Sigmoid colon (tissue), 7 donors: ENCODE data around the gene CLDND2. TPM values are rescaled to one million over a fixed set of nuclear protein-coding genes. Genes with fewer than 3 reads are reported as not detected.
A peak's percentile ranks its signal among the peaks of the same experiment; 100 is the strongest.

Source experiments
- DNase-seq: peaks from one replicate; pipeline ENCODE4 v3.0.0-alpha.2; 2019
- H3K27ac ChIP-seq, 4 donors: fragments of 200-600 bp; sonication (generic); one replicate each; pipeline ENCODE4 v1.5.1; 2016 to 2019; ENCODE audit warnings: mild to moderate bottlenecking in 1 of 4
- H3K27me3 ChIP-seq, 3 donors: fragments of 200-600 bp; sonication (generic); one replicate each; pipeline ENCODE4 v1.5.1; 2019; ENCODE audit warnings: mild to moderate bottlenecking in 1 of 3
- H3K36me3 ChIP-seq, 4 donors: fragments of 200-600 bp; sonication (generic); one replicate each; pipeline ENCODE4 v1.5.1; 2016 to 2019
- H3K4me1 ChIP-seq, 4 donors: fragments of 200-600 bp; sonication (generic); one replicate each; pipeline ENCODE4 v1.5.1; 2017 to 2019
- H3K4me3 ChIP-seq, 4 donors: fragments of 200-600 bp; sonication (generic); one replicate each; pipeline ENCODE4 v1.5.1; 2017 to 2019; ENCODE audit warnings: mild to moderate bottlenecking in 2 of 4, moderate library complexity in 1 of 4
- H3K9me3 ChIP-seq, 4 donors: fragments of 200-600 bp in 3 of 4; sonication (generic) in 3 of 4; one replicate each; pipeline versions ENCODE4 v1.5.1 to v1.6.1; 2013 to 2019
- CTCF ChIP-seq, 4 experiments: fragments of 450-650 bp in 3 of 4; fragments of 200-600 bp in 1 of 4; IDR thresholded peaks; one replicate each; pipeline ENCODE4 v1.5.1; 2016 to 2019; ENCODE audit warnings: antibody characterized with exemption in 4 of 4, mild to moderate bottlenecking in 3 of 4, moderate library complexity in 2 of 4
- EP300 ChIP-seq, 4 donors: sonication (generic); formaldehyde crosslinking; IDR thresholded peaks; one replicate each; pipeline ENCODE4 v1.6.1; 2017; ENCODE audit warnings: antibody characterized with exemption in 4 of 4
- POLR2A ChIP-seq, 2 donors: fragments of 450-650 bp; IDR thresholded peaks; one replicate each; pipeline ENCODE4 v1.6.1; 2016; ENCODE audit warnings: antibody characterized with exemption in 2 of 2, mild to moderate bottlenecking in 2 of 2, moderate library complexity in 2 of 2
- POLR2AphosphoS5 ChIP-seq, 4 donors: sonication (generic); formaldehyde crosslinking; IDR thresholded peaks; one replicate each; pipeline ENCODE4 v1.6.1; 2017; ENCODE audit warnings: antibody characterized with exemption in 4 of 4
- WGBS, 2 donors: extraction: QIAGEN DNeasy Blood & Tissue Kit; methylation state at CpG; one replicate each; pipeline ENCODE4 v1.1.7; 2013; 5-methylcytosine and 5-hydroxymethylcytosine counted together
- intact Hi-C: fragments of 100-400 bp; cut with DNase I; formaldehyde crosslinking; loops from one replicate; pipeline ENCODE4 v1.15.1; 2023
- polyA plus RNA-seq, 3 donors: library from polyadenylated mRNA; stranded (reverse); fragments of 200-250 nt; gene quantifications; one replicate each; pipeline ENCODE4 v1.2.3, GENCODE V29; 2013
- total RNA-seq, 4 donors: library from RNA; depleted of rRNA; stranded (reverse); fragments of >200 nt; gene quantifications; one replicate each; pipeline ENCODE4 v1.1.0, GENCODE V29; 2016
- donor health status: healthy with polysubstance abuse.
- donor health status: Bipolar disorder and iron deficiency.
- donor health status: healthy.

The CLDND2 gene
- total and polyA plus RNA-seq, 7 donors: 0.35 to 3.6 TPM; not detected in 5

GRCh38 chr19:51339687-51340656 lies 28.8 kb downstream of the CLDND2 start:
- Histone ChIP-seq H3K4me3 (peak overlapping the region; percentile 44 to 64 (median 56)), H3K9me3 (no peaks in the 10 kb centered on the region), H3K27me3 (no peaks in the 10 kb centered on the region), H3K4me1 (peaks cover 0 to 25% (median 18%) of the 10 kb centered on the region in 4 donors), H3K27ac (peak overlapping the region; percentile 69 to 92 (median 74)), H3K36me3 (peaks cover 0 to 5% (median 2%) of the 10 kb centered on the region in 4 donors)
- intact Hi-C loops: loop anchor here (1.0 to 5.0 kb wide), 3 partner anchors 26 to 547 kb away; partner anchors contain the start of genes ETFB, ZNF175 and ZNF577
- 1 to 3% methylated on average over 107 of the region's 107 CpGs for WGBS, 2 donors
- TF ChIP-seq CTCF (IDR thresholded peaks at IDR 0.05) (peak in 2 of 4 experiments; percentile 15 to 31), POLR2AphosphoS5 (IDR thresholded peaks at IDR 0.05) (peak; percentile 75 to 86 (median 80)), EP300 (IDR thresholded peaks at IDR 0.05) (no peak)
- peak; percentile 100 for DNase-seq

GRCh38 chr19:51339313-51339686 lies 29.5 kb downstream of the CLDND2 start:
- TF ChIP-seq POLR2AphosphoS5 (IDR thresholded peaks at IDR 0.05): no peak
- TF ChIP-seq EP300 (IDR thresholded peaks at IDR 0.05): no peak
- TF ChIP-seq CTCF (IDR thresholded peaks at IDR 0.05): no peak
- TF ChIP-seq POLR2A (IDR thresholded peaks at IDR 0.05): no peak
- H3K9me3 ChIP-seq: no peaks in the 10 kb centered on the region
- H3K27ac ChIP-seq: peak overlapping the region; percentile 69 to 92 (median 74)
- no peak for DNase-seq
- H3K27me3 ChIP-seq: no peaks in the 10 kb centered on the region
- intact Hi-C loops: loop anchor here (5.0 kb wide), 2 partner anchors 233 to 548 kb away; partner anchors contain the start of genes ZNF175 and ZNF577
- H3K36me3 ChIP-seq: no peaks in the 10 kb centered on the region
- H3K4me1 ChIP-seq: peaks cover 0 to 25% (median 18%) of the 10 kb centered on the region in 4 donors
- 1 to 2% methylated on average over 10 of the region's 10 CpGs for WGBS, 2 donors
- H3K4me3 ChIP-seq: peak overlapping the region; percentile 43 to 64 (median 56)

- intact Hi-C loops: loop anchor here (1.0 to 5.0 kb wide), 4 partner anchors 56 to 549 kb away; partner anchors contain the start of genes ZNF175 and ZNF577
- Histone ChIP-seq H3K4me1 (peaks cover 0 to 25% (median 18%) of the 10 kb centered on the region in 4 donors), H3K27ac (peak overlapping the region; percentile 69 to 92 (median 74)), H3K27me3 (no peaks in the 10 kb centered on the region), H3K36me3 (no peaks in the 10 kb centered on the region), H3K9me3 (no peaks in the 10 kb centered on the region), H3K4me3 (peak overlapping the region; percentile 43 to 64 (median 56))
- peak; percentile 91 for DNase-seq
- 3% methylated on average over 43 of the region's 43 CpGs for WGBS, 2 donors
- TF ChIP-seq EP300 (IDR thresholded peaks at IDR 0.05) (no peak), CTCF (IDR thresholded peaks at IDR 0.05) (peak; percentile 77 to 87 (median 80)), POLR2A (IDR thresholded peaks at IDR 0.05) (no peak), POLR2AphosphoS5 (IDR thresholded peaks at IDR 0.05) (no peak)
Measured at GRCh38 chr19:51338563-51339312, 30.1 kb downstream of the CLDND2 start.

- WGBS, 2 donors: 84 to 88% methylated on average over 19 of the region's 19 CpGs
- peaks cover 0 to 25% (median 18%) of the 10 kb centered on the region in 4 donors for H3K4me1 ChIP-seq
- no peaks in the 10 kb centered on the region for H3K36me3 ChIP-seq
- no peak overlapping the region for H3K27ac ChIP-seq
- H3K27me3 ChIP-seq: no peaks in the 10 kb centered on the region
- H3K9me3 ChIP-seq: no peaks in the 10 kb centered on the region
- intact Hi-C loops: loop anchor here (1.0 to 5.0 kb wide), 4 partner anchors 56 to 549 kb away; partner anchors contain the start of genes ZNF175 and ZNF577
- H3K4me3 ChIP-seq: no peak overlapping the region
- TF ChIP-seq EP300 (IDR thresholded peaks at IDR 0.05) (no peak), POLR2AphosphoS5 (IDR thresholded peaks at IDR 0.05) (no peak), CTCF (IDR thresholded peaks at IDR 0.05) (no peak), POLR2A (IDR thresholded peaks at IDR 0.05) (no peak)
- no peak for DNase-seq
Measured at GRCh38 chr19:51337861-51338562, 30.8 kb downstream of the CLDND2 start.
